Hepatocyte (in vitro differentiated cells): Measurements from ENCODE around the gene OPA3. TPM values are rescaled to one million over a fixed set of nuclear protein-coding genes. Genes with fewer than 3 reads are reported as not detected.

Source experiments
- DNase-seq: peaks from one replicate; pipeline ENCODE4 v3.0.0-alpha.2; 2016; ENCODE audit warnings: low spot score
- H2AFZ ChIP-seq: fragments of 200-600 bp; sonication (generic); 2 replicates; pipeline ENCODE4 v1.6.0; 2016; ENCODE audit warnings: antibody characterized with exemption, mild to moderate bottlenecking
- H3K27ac ChIP-seq: fragments of 200-600 bp; sonication (generic); 2 replicates; pipeline ENCODE4 v1.5.1; 2016; ENCODE audit warnings: mild to moderate bottlenecking
- H3K27me3 ChIP-seq: fragments of 200-600 bp; sonication (generic); 2 replicates; pipeline ENCODE4 v1.6.1; 2016
- H3K36me3 ChIP-seq: fragments of 200-600 bp; sonication (generic); replicated peaks from 2 replicates; pipeline ENCODE4 v1.5.1; 2016; ENCODE audit warnings: low read depth; ENCODE audit not compliant: insufficient read depth
- H3K4me1 ChIP-seq: fragments of 200-600 bp; sonication (generic); 2 replicates; pipeline ENCODE4 v1.5.1; 2016; ENCODE audit warnings: mild to moderate bottlenecking, moderate library complexity; ENCODE audit not compliant: insufficient read depth
- H3K4me2 ChIP-seq: fragments of 200-600 bp; sonication (generic); 2 replicates; pipeline ENCODE4 v1.6.0; 2016
- H3K4me3 ChIP-seq: fragments of 200-600 bp; sonication (generic); 2 replicates; pipeline ENCODE4 v1.5.1; 2016; ENCODE audit warnings: mild to moderate bottlenecking
- H3K79me2 ChIP-seq: fragments of 200-600 bp; sonication (generic); 2 replicates; pipeline ENCODE4 v1.6.0; 2017; ENCODE audit warnings: mild to moderate bottlenecking
- H3K9me2 ChIP-seq: fragments of 200-600 bp; sonication (generic); replicated peaks from 2 replicates; pipeline ENCODE4 v1.6.0; 2017; ENCODE audit warnings: mild to moderate bottlenecking; ENCODE audit not compliant: insufficient read depth
- H3K9me3 ChIP-seq: fragments of 200-600 bp; sonication (generic); 2 replicates; pipeline ENCODE4 v1.5.1; 2016; ENCODE audit warnings: low read depth, mild to moderate bottlenecking
- H4K20me1 ChIP-seq: fragments of 200-600 bp; sonication (generic); 2 replicates; pipeline ENCODE4 v1.6.0; 2016; ENCODE audit warnings: mild to moderate bottlenecking; ENCODE audit not compliant: insufficient read depth, poor library complexity, severe bottlenecking
- CTCF ChIP-seq: fragments of 200-600 bp; sonication (generic); IDR thresholded peaks from 2 replicates; pipeline ENCODE4 v1.5.1; 2016; ENCODE audit warnings: antibody characterized with exemption, mild to moderate bottlenecking; ENCODE audit not compliant: poor library complexity
- EZH2 ChIP-seq: fragments of 200-600 bp; sonication (generic); IDR thresholded peaks from 2 replicates; pipeline ENCODE4 v1.6.1; 2016; ENCODE audit warnings: antibody characterized with exemption, mild to moderate bottlenecking, borderline replicate concordance
- EZH2phosphoT487 ChIP-seq: fragments of 200-600 bp; sonication (generic); IDR thresholded peaks from one replicate; pipeline ENCODE4 v1.6.1; 2018; ENCODE audit warnings: antibody characterized with exemption, mild to moderate bottlenecking, low read depth, moderate library complexity; ENCODE audit not compliant: unreplicated experiment, severe bottlenecking
- WGBS: methylation state at CpG from one replicate; pipeline ENCODE4 v1.1.6; 2016; ENCODE audit warnings: low lambda C conversion rate; ENCODE audit errors: missing lambda C conversion rate; 5-methylcytosine and 5-hydroxymethylcytosine counted together
- polyA plus RNA-seq: library from polyadenylated mRNA; unstranded; fragments of >200 nt; fragmentation: Nextera tagmentation; extraction: Ambion mirVana; gene quantifications from 2 replicates; pipeline ENCODE4 v1.2.1, GENCODE V29; 2016
- total RNA-seq: library from RNA; depleted of rRNA; stranded (reverse); fragments of >200 nt; gene quantifications from 2 replicates; pipeline ENCODE4 v1.2.3, GENCODE V29; 2014

OPA3 gene
- total and polyA plus RNA-seq, 2 experiments from 2014 or later, result 15.0 to 15.1 TPM

- Histone ChIP-seq H3K4me2 (peak overlapping the region; percentile 46), H3K79me2 (peaks cover 63% of the 10 kb centered on the region), H4K20me1 (peaks cover 23% of the 10 kb centered on the region), H3K36me3 (no peaks in the 10 kb centered on the region), H2AFZ (no peak overlapping the region), H3K27me3 (no peaks in the 10 kb centered on the region), H3K9me3 (no peaks in the 10 kb centered on the region), H3K4me1 (peaks cover 12% of the 10 kb centered on the region), H3K9me2 (no peaks in the 10 kb centered on the region), H3K27ac (peak overlapping the region; percentile 71), H3K4me3 (no peak overlapping the region)
- WGBS, result 95% methylated on average over 5 of the region's 10 CpGs
- no peak for DNase-seq
- no peak for TF ChIP-seq EZH2phosphoT487
- TF ChIP-seq EZH2, result no peak
- TF ChIP-seq CTCF, result no peak
These were observed 69.4 kb downstream of the OPA3 start for GRCh38 chr19:45515081-45515624.

GRCh38 chr19:45514376-45515051 lies 70.1 kb downstream of the OPA3 start:
- H3K27me3 ChIP-seq, result no peaks in the 10 kb centered on the region
- H3K9me2 ChIP-seq, result no peaks in the 10 kb centered on the region
- no peaks in the 10 kb centered on the region for H3K36me3 ChIP-seq
- 67% methylated on average over 13 of the region's 13 CpGs for WGBS
- peaks cover 27% of the 10 kb centered on the region for H4K20me1 ChIP-seq
- TF ChIP-seq CTCF (no peak), EZH2phosphoT487 (no peak), EZH2 (no peak)
- H3K4me3 ChIP-seq, result no peak overlapping the region
- DNase-seq, result peak; percentile 64
- H3K4me2 ChIP-seq, result peak overlapping the region; percentile 46
- H3K79me2 ChIP-seq, result peaks cover 70% of the 10 kb centered on the region
- H3K9me3 ChIP-seq, result no peaks in the 10 kb centered on the region
- H2AFZ ChIP-seq, result no peak overlapping the region
- H3K4me1 ChIP-seq, result peaks cover 16% of the 10 kb centered on the region
- peak overlapping the region; percentile 71 for H3K27ac ChIP-seq

- 84% methylated on average over 6 of the region's 6 CpGs for WGBS
- Histone ChIP-seq H2AFZ (no peak overlapping the region), H3K27me3 (no peaks in the 10 kb centered on the region), H3K4me2 (no peak overlapping the region), H3K9me2 (no peaks in the 10 kb centered on the region), H3K79me2 (peaks cover 85% of the 10 kb centered on the region), H3K27ac (no peak overlapping the region), H3K4me1 (peaks cover 17% of the 10 kb centered on the region), H3K4me3 (no peak overlapping the region), H3K36me3 (no peaks in the 10 kb centered on the region), H4K20me1 (peaks cover 27% of the 10 kb centered on the region), H3K9me3 (no peaks in the 10 kb centered on the region)
- TF ChIP-seq EZH2phosphoT487, result no peak
- TF ChIP-seq EZH2, result no peak
- no peak for TF ChIP-seq CTCF
- no peak for DNase-seq
These were observed 71.6 kb downstream of the OPA3 start for GRCh38 chr19:45512881-45513483.
